KOPT-K1 (cell line): ENCODE measurements around the gene ZBTB8A.

Experiments used
- H3K27ac ChIP-seq: fragments of 200-600 bp; sonication (generic); 2 replicates; pipeline ENCODE4 v1.5.1; 2016; ENCODE audit warnings: antibody characterized with exemption, mild to moderate bottlenecking, low read depth, low read length; ENCODE audit not compliant: poor library complexity, severe bottlenecking
- H3K36me3 ChIP-seq: fragments of 200-600 bp; sonication (generic); 2 replicates; pipeline ENCODE4 v1.5.1; 2017; ENCODE audit warnings: antibody characterized with exemption, mild to moderate bottlenecking, low read length, moderate library complexity; ENCODE audit not compliant: insufficient read depth
- H3K9me3 ChIP-seq: fragments of 200-600 bp; sonication (generic); 2 replicates; pipeline ENCODE4 v1.5.1; 2017; ENCODE audit warnings: antibody characterized with exemption, low read length, mild to moderate bottlenecking; ENCODE audit not compliant: insufficient read depth, poor library complexity, severe bottlenecking

ZBTB8A gene

GRCh38 chr1:32568929-32569328, 29.7 kb downstream of the ZBTB8A start:
- Histone ChIP-seq H3K27ac (no peak overlapping the region), H3K36me3 (peaks cover 14% of the 10 kb centered on the region; the same call in 1 of the 2 replicates), H3K9me3 (no peaks in the 10 kb centered on the region)

- no peak overlapping the region for H3K27ac ChIP-seq
- no peaks in the 10 kb centered on the region for H3K36me3 ChIP-seq
- H3K9me3 ChIP-seq = no peaks in the 10 kb centered on the region
Observed at GRCh38 chr1:32580348-32581017, 41.3 kb downstream of the ZBTB8A start.

- no peak overlapping the region for H3K27ac ChIP-seq
- peaks cover 33% of the 10 kb centered on the region for H3K36me3 ChIP-seq
- H3K9me3 ChIP-seq = no peaks in the 10 kb centered on the region
Observed at GRCh38 chr1:32592943-32593342, 53.7 kb downstream of the ZBTB8A start.

- no peaks in the 10 kb centered on the region for H3K9me3 ChIP-seq
- no peak overlapping the region for H3K27ac ChIP-seq
- H3K36me3 ChIP-seq = peaks cover 35% of the 10 kb centered on the region; the same call in 1 of the 2 replicates
Observed at GRCh38 chr1:32600034-32600433, 60.8 kb downstream of the ZBTB8A start.

- Histone ChIP-seq H3K27ac (no peak overlapping the region), H3K9me3 (no peaks in the 10 kb centered on the region), H3K36me3 (no peaks in the 10 kb centered on the region; the same call in 1 of the 2 replicates)
Observed at GRCh38 chr1:32605711-32606424, 66.6 kb downstream of the ZBTB8A start.

GRCh38 chr1:32606565-32607371, 67.5 kb downstream of the ZBTB8A start:
- Histone ChIP-seq H3K36me3 (no peaks in the 10 kb centered on the region; the same call in 1 of the 2 replicates), H3K27ac (no peak overlapping the region), H3K9me3 (no peaks in the 10 kb centered on the region)

- Histone ChIP-seq H3K27ac (no peak overlapping the region), H3K9me3 (no peaks in the 10 kb centered on the region), H3K36me3 (no peaks in the 10 kb centered on the region; the same call in 1 of the 2 replicates)
Observed at GRCh38 chr1:32609180-32609579, 70.0 kb downstream of the ZBTB8A start.

- no peaks in the 10 kb centered on the region; the same call in 1 of the 2 replicates for H3K36me3 ChIP-seq
- no peak overlapping the region for H3K27ac ChIP-seq
- no peaks in the 10 kb centered on the region for H3K9me3 ChIP-seq
Observed at GRCh38 chr1:32611859-32612188, 72.6 kb downstream of the ZBTB8A start.

- Histone ChIP-seq H3K9me3 (no peaks in the 10 kb centered on the region), H3K27ac (no peak overlapping the region), H3K36me3 (no peaks in the 10 kb centered on the region)
Observed at GRCh38 chr1:32612189-32612881, 73.1 kb downstream of the ZBTB8A start.

- Histone ChIP-seq H3K27ac (no peak overlapping the region), H3K36me3 (no peaks in the 10 kb centered on the region), H3K9me3 (no peaks in the 10 kb centered on the region)
Observed at GRCh38 chr1:32613472-32613871, 74.2 kb downstream of the ZBTB8A start.

- Histone ChIP-seq H3K27ac (no peak overlapping the region), H3K36me3 (peaks cover 23% of the 10 kb centered on the region), H3K9me3 (no peaks in the 10 kb centered on the region)
Observed at GRCh38 chr1:32618673-32619221, 79.5 kb downstream of the ZBTB8A start.

GRCh38 chr1:32619701-32620485, 80.7 kb downstream of the ZBTB8A start:
- no peak overlapping the region for H3K27ac ChIP-seq
- H3K36me3 ChIP-seq = peaks cover 23% of the 10 kb centered on the region
- H3K9me3 ChIP-seq = no peaks in the 10 kb centered on the region

GRCh38 chr1:32622205-32622604, 83.0 kb downstream of the ZBTB8A start:
- Histone ChIP-seq H3K36me3 (peaks cover 23% of the 10 kb centered on the region), H3K27ac (peak overlapping the region; percentile 86), H3K9me3 (no peaks in the 10 kb centered on the region)
